Cardiac septum (tissue), 1 donor: ENCODE results near the gene PRKAG3. TPM values are rescaled to one million over a fixed set of nuclear protein-coding genes. Genes with fewer than 3 reads are reported as not detected.

Source experiments
- DNase-seq: peaks from one replicate; pipeline ENCODE4 v3.0.0-alpha.2; 2020; ENCODE audit warnings: low spot score
- intact Hi-C: fragments of 100-400 bp; cut with DNase I; formaldehyde crosslinking; loops from one replicate; pipeline ENCODE4 v1.14.0; 2022
- total RNA-seq: library from RNA; stranded (reverse); fragmentation: NEBNext Ultra II Directional; extraction: Animal tissue kit (Norgen Biotek cat#: 25700); gene quantifications from one replicate; pipeline ENCODE4 v1.2.1, GENCODE V29; 2021
- donor health status: DM: no; HTN: no; CAD: no.

The PRKAG3 gene
- total RNA-seq, 1 donor from 2014 or later, result 0.13 TPM

DNA sequence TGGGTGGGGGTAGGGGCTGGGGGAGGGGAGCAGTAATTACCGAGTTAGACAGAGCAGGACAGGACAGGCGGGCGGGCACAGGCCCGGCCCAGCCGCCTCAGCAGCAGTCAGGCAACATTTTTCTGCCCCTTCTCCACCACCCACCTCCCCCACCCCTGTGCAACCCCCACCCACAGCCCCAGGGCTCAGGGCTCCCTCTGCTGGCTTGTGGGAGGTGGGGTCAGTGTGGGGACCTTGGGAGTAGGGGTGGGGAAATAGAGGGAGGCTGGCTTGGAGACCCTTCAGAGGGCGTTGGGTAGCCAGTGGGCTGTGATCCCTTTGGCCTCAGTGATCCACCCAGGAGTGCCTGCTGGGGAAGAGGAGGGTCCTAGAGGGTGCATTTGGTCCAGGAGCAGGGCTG lies 34.4 kb upstream of the PRKAG3 start:
- no peak for DNase-seq
- intact Hi-C loops, result no loop called here

DNA sequence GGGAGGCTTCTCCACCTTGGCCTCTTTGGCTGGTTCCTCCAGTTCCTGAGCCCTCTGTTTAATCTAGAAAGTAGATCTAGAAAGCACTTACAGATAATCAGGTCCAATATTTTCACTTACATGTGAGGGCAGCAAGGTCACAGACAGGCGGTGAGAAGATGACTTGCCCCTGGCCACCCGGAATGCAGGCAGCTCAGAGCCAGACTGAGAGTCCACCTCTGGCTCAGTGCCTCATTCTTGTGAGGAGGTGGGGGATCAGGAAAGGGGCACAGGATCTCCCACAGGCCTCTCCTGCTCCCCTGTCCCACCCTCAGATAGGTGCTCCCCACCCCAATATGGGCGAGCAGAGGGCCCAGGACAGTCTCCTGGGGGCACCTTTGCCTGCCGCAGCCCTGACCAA lies 33.8 kb upstream of the PRKAG3 start:
- DNase-seq, result no peak
- intact Hi-C loops, result no loop called here

DNA sequence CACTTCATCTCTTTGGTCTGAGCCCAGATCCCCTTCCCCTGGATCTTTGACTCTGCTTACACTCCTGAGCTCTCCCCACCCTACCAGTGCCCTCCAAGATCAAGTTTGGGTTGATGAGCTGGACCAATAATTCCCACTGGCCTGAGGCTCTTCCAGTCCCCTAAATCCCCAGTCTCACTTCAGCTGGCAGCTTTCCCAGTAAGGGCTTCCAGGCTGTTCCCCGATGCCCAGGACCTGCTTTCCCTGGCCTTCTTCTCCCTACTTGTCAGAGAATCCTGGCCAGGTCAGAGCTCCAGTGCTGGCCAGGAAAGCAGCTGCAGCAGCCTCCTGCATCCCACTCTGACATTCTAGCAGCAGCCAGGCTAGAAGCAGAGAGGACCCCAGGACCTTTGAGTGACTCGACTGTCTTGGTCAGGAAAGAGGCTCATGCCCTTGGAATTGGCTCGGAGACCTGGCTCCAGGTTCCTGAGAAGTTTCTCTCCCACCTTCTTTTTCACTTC lies 31.5 kb upstream of the PRKAG3 start:
- no peak for DNase-seq
- intact Hi-C loops, result no loop called here

DNA sequence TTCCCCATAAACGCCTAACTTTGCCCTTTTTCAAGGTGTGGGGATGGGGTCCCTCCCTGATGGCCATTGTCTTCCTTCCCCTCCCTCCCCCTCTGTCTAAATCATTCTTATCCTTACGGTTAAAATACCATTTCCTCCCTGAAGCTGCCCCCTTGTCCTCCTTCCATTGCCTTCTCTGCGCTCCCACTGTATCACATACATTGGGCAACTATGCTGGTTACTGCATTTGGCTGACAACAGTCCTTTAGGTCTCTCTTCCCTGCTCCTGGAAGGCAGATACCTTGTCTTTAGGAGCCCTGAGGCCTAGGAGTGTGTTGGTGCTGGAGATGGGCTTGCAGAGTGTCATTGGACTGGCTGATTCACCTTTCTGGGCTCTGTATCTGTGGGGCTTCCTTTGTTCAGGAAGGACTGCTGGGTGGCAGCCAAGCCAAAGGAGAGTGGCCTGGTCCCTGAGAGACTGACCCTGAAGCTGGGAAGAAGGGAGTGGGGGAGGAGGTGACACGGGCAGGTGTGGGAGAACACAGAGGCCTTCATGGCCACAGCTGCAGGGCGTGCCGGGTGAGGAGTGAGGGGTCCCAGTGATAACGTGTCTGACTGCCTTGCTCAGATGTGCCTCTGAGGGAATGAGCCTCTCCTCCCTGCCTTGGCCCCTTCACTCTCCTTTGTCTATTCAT lies 30.2 kb upstream of the PRKAG3 start:
- intact Hi-C loops, result no loop called here
- DNase-seq, result peak; percentile 19

DNA sequence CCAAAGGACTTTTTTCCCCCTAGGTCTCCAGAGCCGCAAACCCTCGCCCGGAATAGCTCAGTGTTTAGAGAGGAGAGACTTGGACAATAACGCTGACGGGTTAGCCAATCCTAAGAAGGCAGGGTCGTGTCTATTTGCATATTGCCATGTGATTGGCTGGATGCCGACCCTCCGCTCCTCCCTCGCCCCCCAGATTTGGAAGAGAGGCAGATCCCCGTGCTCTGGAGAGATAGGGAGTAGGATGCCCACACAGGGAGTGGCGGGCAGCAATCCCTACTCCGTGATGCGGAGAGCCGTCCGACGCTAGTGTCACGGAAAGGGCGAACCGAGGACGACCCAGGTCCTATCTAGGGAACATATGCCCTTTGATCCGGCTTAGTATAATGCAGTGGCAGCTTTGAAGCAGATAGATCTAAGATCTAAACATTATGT lies 29.4 kb upstream of the PRKAG3 start:
- peak; percentile 73 for DNase-seq
- intact Hi-C loops, result no loop called here

DNA sequence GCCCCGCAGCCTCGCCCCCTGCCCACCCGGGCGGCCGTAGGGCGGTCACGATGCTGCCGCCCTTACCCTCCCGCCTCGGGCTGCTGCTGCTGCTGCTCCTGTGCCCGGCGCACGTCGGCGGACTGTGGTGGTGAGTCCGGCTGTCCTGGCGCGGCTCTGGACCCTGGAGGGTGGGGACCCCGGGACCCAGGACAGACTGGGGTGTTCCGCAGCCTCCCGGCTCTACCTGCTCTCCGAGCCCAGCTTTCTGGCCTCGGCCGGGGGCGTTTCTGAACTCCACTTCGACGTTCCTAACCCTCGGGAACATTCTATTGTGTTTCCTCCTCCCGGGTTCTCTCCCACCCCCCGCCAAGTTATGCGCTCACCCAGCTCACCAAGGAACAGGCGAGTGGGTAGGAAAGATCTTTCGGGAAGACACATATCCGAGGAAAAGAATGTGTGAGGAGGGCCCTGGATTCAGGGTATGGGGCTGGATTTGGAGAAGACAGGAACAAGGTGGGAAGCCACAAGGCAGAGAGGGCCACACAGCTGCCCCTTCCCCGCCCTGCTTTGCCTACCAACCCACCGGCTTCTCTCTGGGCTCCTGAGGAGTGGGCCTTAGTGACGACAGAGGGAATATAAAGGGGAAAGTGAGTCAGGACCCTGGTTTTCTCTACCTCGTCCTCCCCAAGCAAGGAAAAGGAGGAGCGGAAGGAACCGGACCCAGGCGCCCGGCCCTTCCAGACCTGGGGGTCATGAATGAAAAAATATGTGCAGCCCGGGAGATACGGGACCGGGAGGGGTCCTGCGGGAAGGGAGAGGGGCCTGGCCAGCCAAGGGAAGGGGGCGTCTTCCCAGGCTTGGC lies 28.6 kb upstream of the PRKAG3 start:
- peak; percentile 72 for DNase-seq

DNA sequence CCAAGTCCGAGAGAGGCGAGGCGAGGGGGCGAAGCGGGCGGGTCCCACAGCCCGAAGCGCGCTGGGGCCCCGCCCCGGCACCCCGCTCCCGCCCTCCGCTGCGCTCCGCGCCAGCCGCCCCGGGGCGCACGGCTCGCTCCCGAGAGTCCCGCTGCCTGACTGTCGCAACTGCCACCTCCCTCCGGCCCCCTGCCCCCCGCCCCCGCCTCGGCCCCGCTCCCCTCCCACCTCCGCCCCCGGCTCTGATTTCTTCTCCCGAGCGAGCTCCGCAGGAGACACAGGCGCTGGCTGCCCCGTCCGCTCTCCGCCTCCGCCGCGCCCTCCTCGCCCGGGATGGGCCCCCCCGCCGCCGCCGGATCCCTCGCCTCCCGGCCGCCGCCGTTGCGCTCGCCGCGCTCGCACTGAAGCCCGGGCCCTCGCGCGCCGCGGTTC lies 28.0 kb upstream of the PRKAG3 start, which contains the start of gene WNT6:
Gene WNT6 (plus strand): TSS at position 250 of the 432 bp plus-strand sequence. CDS start 233 bp downstream, outside the sequence.
- DNase-seq, result no peak

More for the DNA sequence above, 28.6 kb upstream of the PRKAG3 start:
- intact Hi-C loops, result no loop called here

DNA sequence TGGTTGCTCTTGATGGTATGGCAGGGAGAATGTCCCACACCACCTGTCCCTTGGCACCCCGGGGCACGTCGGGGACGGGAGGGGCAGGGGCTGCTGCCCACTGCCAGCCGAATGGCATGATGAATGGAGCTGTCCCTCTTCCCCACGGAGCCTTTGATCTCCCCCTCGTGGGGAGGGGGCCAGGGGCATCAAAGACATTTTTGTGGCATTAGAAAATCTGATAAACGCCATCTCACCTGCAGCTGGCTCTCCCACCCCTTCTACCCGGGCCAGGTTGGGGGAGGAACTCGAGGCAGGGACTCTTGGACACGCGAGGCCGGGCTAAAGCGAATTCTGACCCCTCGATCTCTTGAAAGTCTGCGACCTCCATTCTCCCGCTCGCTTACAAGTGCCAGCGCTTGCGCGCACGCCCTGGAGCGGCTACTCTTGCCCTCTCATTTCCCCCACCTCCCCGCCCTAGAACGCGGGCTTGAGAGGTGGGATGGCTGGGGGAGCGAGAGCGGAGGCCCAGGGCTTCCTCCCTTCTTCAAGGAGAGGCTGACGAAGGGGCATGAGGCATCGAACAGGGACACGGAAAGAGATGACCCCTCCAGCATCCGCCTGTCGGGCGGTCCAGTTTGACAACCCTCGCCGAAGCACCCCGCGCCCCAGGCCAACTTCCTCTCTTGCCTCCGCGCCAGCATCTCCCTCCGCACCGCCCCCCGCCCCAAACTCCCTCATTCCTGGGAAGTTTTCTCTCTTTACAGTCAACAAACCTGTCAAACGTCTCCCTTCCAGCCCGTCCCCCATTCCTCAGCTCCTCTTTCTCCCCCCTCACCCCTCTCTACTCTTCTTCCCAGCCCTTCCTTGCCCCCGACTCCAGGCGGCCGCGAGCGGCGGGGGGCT lies 27.3 kb upstream of the PRKAG3 start:
- intact Hi-C loops, result no loop called here

More for the DNA sequence above, 28.0 kb upstream of the PRKAG3 start, which contains the start of gene WNT6:
- intact Hi-C loops, result no loop called here

DNA sequence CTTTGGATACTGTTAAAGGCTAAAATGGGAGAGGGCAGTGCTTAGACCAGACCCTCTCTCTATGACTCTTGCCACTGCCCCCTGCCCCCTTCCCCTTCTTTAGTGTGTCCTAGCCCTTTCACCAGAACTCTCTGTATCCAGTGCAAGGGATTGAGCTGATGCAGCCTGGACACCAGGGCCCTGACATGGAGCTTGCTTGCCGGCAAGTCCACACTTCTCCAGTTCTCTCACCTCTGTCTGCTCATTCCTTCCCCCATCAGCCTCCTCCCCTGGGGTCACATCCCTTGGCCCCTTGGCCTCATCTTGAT lies 26.5 kb upstream of the PRKAG3 start:
- peak; percentile 49 for DNase-seq
- intact Hi-C loops, result no loop called here

More for the DNA sequence above, 27.3 kb upstream of the PRKAG3 start:
- DNase-seq, result peak; percentile 74

DNA sequence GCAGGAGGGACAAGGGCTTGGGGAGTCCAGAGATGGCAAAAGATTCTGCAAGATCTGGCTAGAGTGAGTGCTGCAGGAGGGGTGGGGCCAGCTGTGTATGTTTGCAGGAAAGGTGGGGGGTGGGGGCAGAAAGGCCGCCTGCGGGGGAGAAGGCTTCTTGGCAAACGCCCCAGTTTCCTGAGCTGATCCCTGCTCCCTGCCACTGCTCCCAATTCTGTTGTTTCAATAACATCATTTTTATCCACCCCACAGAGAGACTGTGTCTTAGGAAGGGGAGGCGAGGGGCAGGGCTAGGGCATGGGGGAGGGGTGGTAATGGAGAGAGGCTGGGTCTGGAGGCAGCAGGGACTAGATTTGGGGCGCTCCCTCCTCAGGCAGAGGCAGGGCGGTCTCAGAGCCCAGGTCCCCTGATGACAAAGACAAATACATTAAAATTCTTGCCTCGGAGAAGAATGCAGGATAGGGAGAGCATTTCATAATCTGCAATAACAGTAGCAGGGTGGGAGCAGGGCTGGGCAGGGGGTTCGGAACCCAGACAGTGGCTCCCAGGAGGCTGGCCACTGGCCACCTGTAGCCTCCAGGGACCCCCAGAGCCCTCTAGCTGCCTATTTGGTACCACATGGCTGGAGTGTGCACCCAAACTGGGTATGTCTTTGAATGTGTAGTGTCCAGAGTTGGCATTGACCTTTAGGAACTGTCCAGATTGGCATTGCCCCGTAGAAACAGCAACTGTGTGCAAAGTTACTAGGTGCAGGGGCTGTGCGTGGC lies 26.0 kb upstream of the PRKAG3 start:
- DNase-seq, result peak; percentile 22
- intact Hi-C loops, result no loop called here

DNA sequence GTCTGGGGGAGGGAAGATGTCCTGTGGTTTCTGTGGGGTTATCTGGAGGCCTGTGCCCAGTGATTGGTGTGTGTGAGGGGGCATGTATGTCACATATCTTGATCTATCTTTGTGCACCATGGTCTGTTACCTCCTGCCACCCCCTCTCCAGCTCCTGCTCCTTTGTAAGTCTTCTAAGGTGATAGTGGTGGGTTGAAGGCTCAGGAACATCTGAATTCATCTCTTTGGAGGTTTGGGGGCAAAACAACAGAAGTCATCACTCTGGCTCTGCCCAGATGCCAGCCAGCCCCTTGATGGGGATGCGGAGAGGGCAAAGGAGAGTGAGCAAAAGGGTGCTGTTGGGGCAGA lies 25.3 kb upstream of the PRKAG3 start:
- intact Hi-C loops, result no loop called here

DNA sequence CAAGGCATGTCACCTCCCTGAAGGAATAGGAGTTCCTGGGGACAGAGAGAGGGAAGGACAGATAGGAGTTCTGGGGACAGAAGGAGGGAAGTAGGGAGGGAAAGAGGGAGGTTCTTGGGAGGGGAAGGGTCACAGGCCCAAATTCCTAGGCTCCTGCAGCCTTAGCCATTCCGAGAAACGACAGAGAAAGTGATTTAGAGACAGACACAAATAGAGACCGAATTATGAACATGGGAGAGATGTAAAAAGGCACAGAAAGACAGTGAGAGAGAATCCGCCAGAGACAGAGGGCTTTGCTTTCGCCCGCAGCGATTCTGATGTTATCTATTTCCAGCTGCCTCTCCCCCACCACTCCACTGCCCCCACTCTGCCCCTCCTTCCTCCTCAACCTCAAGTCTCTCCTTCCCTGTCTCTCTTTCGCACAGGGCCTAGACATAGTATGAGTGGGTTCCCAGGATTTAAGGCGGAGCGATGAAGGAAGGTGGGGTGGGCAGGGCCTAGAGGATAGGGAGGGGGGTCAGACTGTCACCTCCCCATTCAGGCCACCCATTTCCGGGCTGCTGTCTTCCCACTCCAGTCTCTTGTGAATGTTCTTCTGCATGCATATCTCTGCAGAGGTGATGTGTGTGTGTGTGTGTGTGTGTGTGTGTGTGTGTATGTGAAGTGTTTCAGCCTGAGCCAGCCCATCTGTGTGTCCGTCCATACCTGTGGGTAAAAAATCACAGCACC lies 24.7 kb upstream of the PRKAG3 start:
- peak; percentile 15 for DNase-seq
- intact Hi-C loops, result no loop called here

More for the DNA sequence above, 25.3 kb upstream of the PRKAG3 start:
- DNase-seq, result peak; percentile 46

DNA sequence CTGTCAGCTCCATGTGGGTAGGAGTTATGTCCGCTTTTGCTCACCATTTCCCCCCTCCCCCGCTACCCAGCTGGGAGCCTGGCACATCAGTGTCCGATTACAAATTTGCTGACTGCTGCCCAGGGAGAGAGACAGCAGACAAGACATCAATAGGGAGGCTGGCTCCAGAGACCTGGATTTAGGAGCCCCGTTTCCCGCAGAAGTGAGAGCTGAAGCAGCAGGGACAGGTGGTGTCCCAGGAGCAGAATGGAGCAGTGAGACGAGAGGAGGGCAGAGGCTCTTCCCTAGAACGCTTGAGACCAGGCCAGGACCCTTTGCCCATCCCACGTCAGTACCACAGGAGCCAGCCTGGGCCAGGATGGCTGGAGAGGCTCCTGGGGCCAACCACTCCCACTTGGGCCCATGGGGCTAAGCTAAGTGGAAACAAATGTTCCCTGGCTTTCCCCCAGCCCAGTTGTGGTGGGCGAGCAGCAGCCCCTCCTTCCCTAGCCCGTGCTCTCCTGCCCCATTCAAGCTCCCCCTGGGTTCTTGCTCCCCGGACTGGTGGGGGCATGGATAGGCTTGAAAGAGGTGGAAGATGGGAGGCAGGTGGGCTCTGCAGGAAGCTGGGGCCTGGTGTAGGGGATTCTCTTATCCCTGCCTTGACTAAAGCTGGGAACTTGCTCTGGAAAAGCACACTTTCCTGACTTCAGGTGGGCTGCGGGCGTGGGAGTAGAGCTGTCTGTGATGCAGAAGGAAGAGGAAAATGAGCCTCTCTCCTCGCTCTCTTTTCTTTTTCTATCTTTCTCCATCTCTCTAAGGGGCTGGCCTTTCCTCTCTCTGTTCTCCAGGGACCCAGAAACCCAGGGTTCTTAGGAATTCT lies 23.9 kb upstream of the PRKAG3 start:
- peak; percentile 17 for DNase-seq
- intact Hi-C loops, result no loop called here

DNA sequence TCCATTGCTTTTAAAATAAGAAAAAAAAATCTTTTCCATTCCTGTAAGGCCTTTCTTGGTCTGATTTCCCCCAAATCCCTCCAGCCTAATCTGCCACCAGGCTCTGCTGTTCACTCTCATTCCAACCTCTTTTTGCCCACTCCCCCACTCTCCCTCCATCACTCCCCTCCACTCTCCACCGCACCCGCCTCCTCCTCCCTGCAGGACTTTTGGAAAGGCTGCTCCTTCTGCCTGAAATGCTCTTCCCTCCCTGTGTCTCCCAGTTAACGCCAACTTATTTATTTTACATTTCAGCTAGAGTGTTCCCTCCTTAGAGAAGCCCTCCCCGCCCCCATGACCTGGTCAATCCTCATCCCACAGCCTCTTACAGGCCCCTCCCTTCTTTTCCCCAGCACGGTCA lies 23.3 kb upstream of the PRKAG3 start:
- intact Hi-C loops, result no loop called here
- DNase-seq, result peak; percentile 26

DNA sequence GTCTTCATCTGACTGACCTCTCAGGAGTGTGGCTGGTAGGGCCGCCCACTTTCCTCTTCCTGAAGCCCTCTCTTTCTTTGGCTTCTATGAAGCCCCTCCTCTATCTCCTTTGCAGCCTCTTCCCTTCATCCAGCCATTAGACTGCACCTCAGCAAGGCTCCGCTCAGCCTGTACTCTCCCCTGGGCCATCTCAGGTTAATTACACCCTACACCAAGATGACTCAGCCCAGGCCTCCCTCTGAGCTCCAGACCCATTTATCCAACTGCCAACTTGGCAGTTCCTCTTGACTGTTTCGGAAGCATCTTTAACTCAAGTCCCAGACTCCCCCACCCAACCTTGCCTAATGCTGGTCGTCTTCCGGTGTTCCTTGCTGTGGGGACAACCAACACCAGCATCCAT lies 22.2 kb upstream of the PRKAG3 start:
- intact Hi-C loops, result no loop called here
- no peak for DNase-seq

DNA sequence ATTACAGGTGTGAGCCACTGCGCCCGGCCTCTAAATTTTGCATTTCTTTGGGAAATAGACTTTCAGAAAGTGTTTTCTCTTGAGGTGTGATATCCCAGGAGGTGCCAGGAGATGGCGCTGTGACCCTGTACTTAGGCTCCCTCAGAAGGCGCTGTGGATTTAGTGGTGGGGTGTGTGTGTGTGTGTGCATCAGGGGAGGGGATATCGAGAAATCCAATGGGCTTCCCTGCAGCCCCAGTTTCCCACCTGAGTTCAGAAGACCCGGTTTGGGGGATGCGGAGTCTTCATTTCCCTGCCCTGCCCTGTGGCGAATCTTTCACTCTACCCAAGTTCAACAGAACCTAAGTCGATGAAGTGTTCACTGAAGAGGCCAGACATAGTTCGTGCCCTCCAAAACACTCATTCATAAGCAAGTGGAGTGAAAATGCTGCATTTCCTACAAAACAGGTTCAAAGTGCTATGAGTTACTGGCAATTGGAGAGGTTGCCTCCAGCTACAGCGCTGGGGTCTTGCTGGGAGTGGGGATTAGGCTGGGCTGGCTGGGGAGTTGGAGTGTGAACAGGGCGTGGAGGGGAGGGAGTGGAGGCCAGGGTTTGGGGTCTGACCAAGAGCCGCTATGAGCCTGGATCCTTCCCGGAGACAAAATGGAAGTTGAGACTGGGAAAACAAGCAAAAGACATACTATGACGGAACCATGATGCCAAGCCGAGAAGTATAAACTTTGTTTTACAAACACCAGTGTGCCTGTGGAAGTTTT lies 21.5 kb upstream of the PRKAG3 start:
- intact Hi-C loops, result no loop called here

DNA sequence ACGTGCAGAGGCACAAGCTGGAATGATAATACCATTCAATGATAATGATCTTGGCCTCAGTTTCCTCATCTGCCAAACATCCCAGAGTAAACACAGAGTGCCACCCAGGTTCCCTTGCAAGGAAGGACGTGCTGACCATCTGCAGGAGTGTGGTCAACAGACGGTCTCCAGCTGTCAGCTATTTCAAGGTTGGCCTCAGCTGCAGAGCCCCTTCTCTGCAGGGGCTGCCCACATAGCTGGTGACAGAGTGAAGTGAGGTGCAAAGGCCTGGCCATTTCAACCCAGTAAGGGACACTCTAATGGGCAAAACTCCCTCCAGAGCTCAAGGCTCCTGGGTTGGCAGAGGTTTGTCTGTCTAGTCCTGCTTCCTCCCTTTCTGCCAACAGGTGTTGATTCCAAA lies 19.7 kb upstream of the PRKAG3 start:
- DNase-seq, result no peak
- intact Hi-C loops, result no loop called here

More for the DNA sequence above, 21.5 kb upstream of the PRKAG3 start:
- no peak for DNase-seq
